Prostate gland (tissue), 2 donors: ENCODE measurements around the gene ZBTB47. TPM values are rescaled to one million over a fixed set of nuclear protein-coding genes. Genes with fewer than 3 reads are reported as not detected.

ENCODE experiments used
- DNase-seq: peaks from one replicate; pipeline ENCODE4 v3.0.0-alpha.2; 2019; ENCODE audit warnings: low spot score
- H3K27ac ChIP-seq, 2 donors: fragments of 200-600 bp; sonication (generic); 2 replicates each; pipeline ENCODE4 v1.5.1; 2017 to 2019
- H3K27me3 ChIP-seq: fragments of 200-600 bp; sonication (generic); replicated peaks from 2 replicates; pipeline ENCODE4 v1.5.1; 2019; ENCODE audit not compliant: insufficient read depth
- H3K36me3 ChIP-seq, 2 donors: fragments of 200-600 bp; sonication (generic); 1 replicate in 1 of 2; 2 replicates in 1 of 2; pipeline versions ENCODE4 v1.5.1 to v1.8.1; 2017 to 2019
- H3K4me1 ChIP-seq: fragments of 200-600 bp; sonication (generic); replicated peaks from 2 replicates; pipeline ENCODE4 v1.5.1; 2019
- H3K4me3 ChIP-seq, 2 donors: fragments of 200-600 bp; sonication (generic); 2 replicates each; pipeline ENCODE4 v1.5.1; 2017 to 2019
- H3K9me3 ChIP-seq: fragments of 200-600 bp; sonication (generic); 2 replicates; pipeline ENCODE4 v1.5.1; 2017
- POLR2A ChIP-seq: fragments of 450-650 bp; IDR thresholded peaks from one replicate; pipeline ENCODE4 v1.6.1; 2016; ENCODE audit warnings: antibody characterized with exemption, mild to moderate bottlenecking
- POLR2AphosphoS5 ChIP-seq: sonication (generic); formaldehyde crosslinking; IDR thresholded peaks from one replicate; pipeline ENCODE4 v1.6.1; 2017; ENCODE audit warnings: antibody characterized with exemption
- WGBS: methylation state at CpG from one replicate; pipeline ENCODE4 v1.1.5; 2018; 5-methylcytosine and 5-hydroxymethylcytosine counted together
- intact Hi-C: fragments of 100-400 bp; cut with DNase I; formaldehyde crosslinking; loops from one replicate; pipeline ENCODE4 v1.14.2; 2022
- total RNA-seq, 2 donors: library from RNA; depleted of rRNA; stranded (reverse); fragments of >200 nt; gene quantifications; one replicate each; pipeline ENCODE4 v1.1.0, GENCODE V29; 2016
- TF ChIP-seq, protein P1 (sequence below), 4 experiments: fragments of 200-600 bp in 2 of 4; fragments of 450-650 bp in 2 of 4; sonication (generic) in 2 of 4; IDR thresholded peaks; 1 replicate in 3 of 4; 2 replicates in 1 of 4; pipeline ENCODE4 v1.5.1; 2016 to 2019; ENCODE audit warnings: antibody characterized with exemption in 4 of 4, mild to moderate bottlenecking in 2 of 4, moderate library complexity in 2 of 4

Gene ZBTB47
- total RNA-seq, 2 donors from 2014 or later, result 22.1 to 38.0 TPM

DNA sequence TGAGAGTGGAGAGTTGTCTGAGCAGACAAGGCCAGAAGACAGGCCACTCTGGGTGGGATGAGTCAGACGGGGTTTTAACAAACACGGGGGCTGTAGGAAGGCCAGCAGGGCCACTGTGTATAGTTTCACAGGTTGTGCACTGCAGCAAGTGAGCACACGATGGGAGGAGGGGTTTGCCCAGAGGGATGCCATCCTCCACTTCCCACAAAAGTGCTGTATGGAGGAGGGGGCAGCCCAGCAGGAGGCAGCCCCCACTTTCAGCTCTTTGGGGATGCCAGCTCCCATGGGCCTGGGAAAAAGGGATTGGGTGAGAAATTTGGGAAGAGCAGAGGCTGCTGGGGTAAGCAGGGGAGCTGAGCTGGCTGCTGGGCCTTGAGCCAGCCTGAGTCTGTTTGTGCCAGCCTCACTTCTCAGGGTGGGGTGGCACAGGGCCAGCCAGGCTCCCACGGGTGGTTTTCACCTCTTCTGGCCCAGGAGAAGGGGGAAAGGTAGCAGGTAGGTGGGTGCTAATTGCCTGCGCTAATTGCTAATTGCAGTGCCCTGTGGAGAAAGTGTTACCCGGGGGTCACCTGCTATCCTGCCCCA, 6.7 kb downstream of the ZBTB47 start:
- WGBS, result 31% methylated on average over 6 of the region's 6 CpGs
- TF ChIP-seq POLR2A, result no peak
- TF ChIP-seq, protein P1, sequence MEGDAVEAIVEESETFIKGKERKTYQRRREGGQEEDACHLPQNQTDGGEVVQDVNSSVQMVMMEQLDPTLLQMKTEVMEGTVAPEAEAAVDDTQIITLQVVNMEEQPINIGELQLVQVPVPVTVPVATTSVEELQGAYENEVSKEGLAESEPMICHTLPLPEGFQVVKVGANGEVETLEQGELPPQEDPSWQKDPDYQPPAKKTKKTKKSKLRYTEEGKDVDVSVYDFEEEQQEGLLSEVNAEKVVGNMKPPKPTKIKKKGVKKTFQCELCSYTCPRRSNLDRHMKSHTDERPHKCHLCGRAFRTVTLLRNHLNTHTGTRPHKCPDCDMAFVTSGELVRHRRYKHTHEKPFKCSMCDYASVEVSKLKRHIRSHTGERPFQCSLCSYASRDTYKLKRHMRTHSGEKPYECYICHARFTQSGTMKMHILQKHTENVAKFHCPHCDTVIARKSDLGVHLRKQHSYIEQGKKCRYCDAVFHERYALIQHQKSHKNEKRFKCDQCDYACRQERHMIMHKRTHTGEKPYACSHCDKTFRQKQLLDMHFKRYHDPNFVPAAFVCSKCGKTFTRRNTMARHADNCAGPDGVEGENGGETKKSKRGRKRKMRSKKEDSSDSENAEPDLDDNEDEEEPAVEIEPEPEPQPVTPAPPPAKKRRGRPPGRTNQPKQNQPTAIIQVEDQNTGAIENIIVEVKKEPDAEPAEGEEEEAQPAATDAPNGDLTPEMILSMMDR (IDR thresholded peaks at IDR 0.05), result no peak
- TF ChIP-seq POLR2AphosphoS5, result no peak
- intact Hi-C loops, result no loop called here
- H3K4me1 ChIP-seq, result no peaks in the 10 kb centered on the region
- H3K27me3 ChIP-seq, result no peaks in the 10 kb centered on the region
- H3K27ac ChIP-seq, result no peak overlapping the region
- no peak overlapping the region for H3K4me3 ChIP-seq
- H3K9me3 ChIP-seq, result no peaks in the 10 kb centered on the region
- no peak for DNase-seq
- H3K36me3 ChIP-seq, result no peaks in the 10 kb centered on the region

DNA sequence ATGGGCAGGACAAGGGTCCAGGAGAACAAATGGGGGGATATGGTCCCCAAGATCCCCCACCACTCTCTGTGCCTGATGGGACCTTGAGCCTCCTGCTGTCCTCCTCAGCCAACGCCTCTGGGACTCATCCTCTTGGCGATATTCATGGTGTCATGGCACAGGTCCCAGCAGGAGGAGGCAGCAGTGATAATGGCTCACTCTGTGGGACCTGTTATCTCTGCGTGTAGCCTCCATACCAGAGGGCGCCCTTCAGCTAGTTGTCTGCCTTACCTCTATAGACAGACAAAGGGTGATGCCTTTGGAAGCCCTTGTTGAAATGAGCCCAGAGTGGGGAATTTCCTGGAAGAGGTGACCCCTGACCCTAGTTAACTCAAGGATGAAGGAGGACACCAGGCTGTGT, 7.4 kb downstream of the ZBTB47 start:
- intact Hi-C loops, result no loop called here
- 76% methylated on average over 4 of the region's 4 CpGs for WGBS
- no peaks in the 10 kb centered on the region for H3K4me1 ChIP-seq

DNA sequence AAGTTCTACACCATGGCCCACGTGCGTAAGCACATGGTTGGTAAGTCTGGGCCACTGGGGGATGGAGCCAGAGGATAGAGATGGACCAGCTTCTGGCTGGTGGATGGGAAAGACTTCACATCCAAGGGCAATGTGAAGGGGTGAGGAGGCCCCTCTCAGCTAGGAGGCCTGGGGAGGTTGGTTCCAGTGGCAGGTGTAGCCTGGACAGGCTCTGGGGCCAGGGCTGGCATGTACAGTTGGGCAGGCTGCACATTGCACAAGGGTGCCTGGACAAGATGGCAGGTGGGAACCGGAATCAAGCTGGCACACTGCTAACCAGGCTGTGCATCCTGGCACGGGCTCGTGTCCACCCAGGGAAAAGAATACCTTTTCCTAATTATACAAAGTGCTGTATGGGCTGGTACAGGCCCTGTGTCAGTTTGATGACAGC, 8.1 kb downstream of the ZBTB47 start:
- intact Hi-C loops, result no loop called here
- no peaks in the 10 kb centered on the region for H3K36me3 ChIP-seq
- H3K4me3 ChIP-seq, result no peak overlapping the region
- TF ChIP-seq, protein P1 (IDR thresholded peaks at IDR 0.05), result no peak
- TF ChIP-seq POLR2A (no peak), POLR2AphosphoS5 (no peak)
- DNase-seq, result no peak
- no peaks in the 10 kb centered on the region for H3K4me1 ChIP-seq
- no peaks in the 10 kb centered on the region for H3K27me3 ChIP-seq
- H3K27ac ChIP-seq, result no peak overlapping the region
- no peaks in the 10 kb centered on the region for H3K9me3 ChIP-seq
- WGBS, result 89% methylated on average over 5 of the region's 5 CpGs

More for the DNA sequence above, 7.4 kb downstream of the ZBTB47 start:
- H3K27ac ChIP-seq, result no peak overlapping the region
- TF ChIP-seq POLR2A, result no peak
- TF ChIP-seq, protein P1 (IDR thresholded peaks at IDR 0.05), result no peak
- no peak for DNase-seq
- no peak overlapping the region for H3K4me3 ChIP-seq
- H3K27me3 ChIP-seq, result no peaks in the 10 kb centered on the region
- no peaks in the 10 kb centered on the region for H3K9me3 ChIP-seq
- H3K36me3 ChIP-seq, result no peaks in the 10 kb centered on the region

DNA sequence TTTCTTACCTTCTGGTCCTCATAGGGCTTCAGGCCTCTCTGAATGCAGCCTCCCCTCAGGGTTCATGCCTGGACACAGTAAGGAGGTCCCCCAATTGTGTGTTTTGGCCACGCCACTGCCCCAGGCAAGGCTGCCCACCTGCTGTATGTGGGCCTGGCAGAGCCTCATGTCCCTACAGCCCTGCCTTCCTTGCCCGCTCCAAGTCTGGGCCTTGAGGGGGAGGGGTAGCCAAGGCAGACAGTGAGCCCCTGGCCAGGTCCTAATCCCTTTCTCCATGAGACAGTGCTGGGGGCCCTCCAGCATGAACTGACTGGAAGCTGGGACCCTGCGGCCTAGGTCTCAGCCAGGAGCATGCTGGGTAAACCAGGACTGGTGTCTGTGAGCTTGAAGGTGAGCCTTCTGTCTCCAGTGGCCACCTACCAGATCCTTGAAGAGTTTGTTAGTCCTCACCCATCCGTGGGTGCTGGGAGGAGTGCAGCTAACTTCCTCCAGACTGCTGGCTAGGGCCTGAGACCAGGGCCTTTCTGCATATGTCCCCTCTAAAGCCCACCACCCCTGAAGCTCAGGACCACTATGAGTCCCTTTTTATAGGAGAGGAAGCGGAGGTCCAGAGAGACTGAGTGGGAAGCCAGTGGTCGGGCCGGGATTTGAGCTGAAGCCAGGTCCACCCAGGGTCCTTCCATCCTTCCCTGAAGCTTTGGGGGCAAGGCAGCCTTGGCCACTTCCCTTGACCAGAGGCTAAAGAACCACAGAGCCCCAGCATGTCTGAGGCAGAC, 8.7 kb downstream of the ZBTB47 start:
- WGBS, result 80% methylated on average over 7 of the region's 7 CpGs
- no peak overlapping the region for H3K4me3 ChIP-seq
- no peak overlapping the region for H3K27ac ChIP-seq
- TF ChIP-seq, protein P1 (IDR thresholded peaks at IDR 0.05), result no peak
- no peak for TF ChIP-seq POLR2AphosphoS5
- no peak for TF ChIP-seq POLR2A
- intact Hi-C loops, result no loop called here
- H3K9me3 ChIP-seq, result no peaks in the 10 kb centered on the region
- DNase-seq, result no peak
- H3K36me3 ChIP-seq, result no peaks in the 10 kb centered on the region
- no peaks in the 10 kb centered on the region for H3K27me3 ChIP-seq
- H3K4me1 ChIP-seq, result no peaks in the 10 kb centered on the region
